Fibroblast of peridontal ligament (primary cell): ENCODE data around the gene STX1A.

ENCODE experiments used
- DNase-seq: peaks from one replicate; pipeline ENCODE4 v3.0.0-alpha.2; 2010; ENCODE audit errors: extremely low read depth

STX1A gene

GRCh38 chr7:73649576-73649975 lies 69.9 kb downstream of the STX1A start:
- no peak for DNase-seq
